HFF-Myc (cell line): ENCODE measurements around the gene CEND1.

Experiments used
- DNase-seq: peaks from one replicate; pipeline ENCODE4 v3.0.0-alpha.2; 2011; ENCODE audit warnings: low read depth; ENCODE audit errors: extremely low read depth
- H3K4me3 ChIP-seq: replicated peaks from 2 replicates; pipeline ENCODE4 v1.5.1; 2011; ENCODE audit warnings: low read depth, mild to moderate bottlenecking, control low read depth, low read length
- TF ChIP-seq, protein P1 (sequence below): IDR thresholded peaks from 2 replicates; pipeline ENCODE4 v1.5.1; 2012; ENCODE audit warnings: mild to moderate bottlenecking, low read depth, low read length, control low read depth; ENCODE audit errors: missing control alignments

Gene CEND1

DNA sequence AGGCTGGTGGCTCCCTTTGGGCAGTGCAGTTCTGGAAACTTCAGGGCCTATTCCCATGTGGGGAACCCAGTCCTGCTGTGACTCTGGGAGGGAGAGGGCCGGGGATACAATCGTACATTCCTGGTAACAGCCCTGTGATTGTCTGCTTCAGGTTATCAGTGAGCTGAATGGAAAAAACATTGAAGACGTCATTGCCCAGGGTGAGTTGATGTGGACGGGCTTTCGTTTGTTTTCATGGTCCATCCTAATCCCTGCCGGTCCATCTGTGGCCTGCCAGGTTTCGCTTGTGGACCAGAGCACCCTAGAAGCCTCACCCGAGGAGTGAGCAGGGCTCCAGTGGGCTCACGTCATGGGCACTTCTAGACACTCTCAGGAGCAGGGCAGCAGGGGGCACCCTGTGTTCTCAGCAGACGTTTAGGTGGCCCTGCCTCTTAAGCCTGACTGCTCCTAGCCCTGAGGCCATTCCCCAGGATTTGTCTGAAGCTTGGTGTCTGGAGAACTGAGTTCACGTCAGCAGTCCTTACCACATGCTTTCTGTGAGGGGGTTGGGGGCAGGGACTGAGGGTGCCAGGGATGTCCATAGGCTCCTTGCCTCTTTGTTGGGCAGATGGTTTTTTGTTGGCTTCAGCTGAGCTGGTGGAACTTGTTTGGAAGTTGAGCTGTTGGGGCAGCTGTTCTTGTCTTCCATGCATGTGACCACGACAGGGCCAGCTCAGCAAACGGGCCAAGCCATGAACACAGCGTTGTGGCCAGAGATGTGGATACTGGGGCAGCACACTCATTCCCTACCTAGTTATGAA is 21.8 kb upstream of the CEND1 start:
- DNase-seq, result no peak
- peak overlapping the region; percentile 99 for H3K4me3 ChIP-seq
- TF ChIP-seq, protein P1, sequence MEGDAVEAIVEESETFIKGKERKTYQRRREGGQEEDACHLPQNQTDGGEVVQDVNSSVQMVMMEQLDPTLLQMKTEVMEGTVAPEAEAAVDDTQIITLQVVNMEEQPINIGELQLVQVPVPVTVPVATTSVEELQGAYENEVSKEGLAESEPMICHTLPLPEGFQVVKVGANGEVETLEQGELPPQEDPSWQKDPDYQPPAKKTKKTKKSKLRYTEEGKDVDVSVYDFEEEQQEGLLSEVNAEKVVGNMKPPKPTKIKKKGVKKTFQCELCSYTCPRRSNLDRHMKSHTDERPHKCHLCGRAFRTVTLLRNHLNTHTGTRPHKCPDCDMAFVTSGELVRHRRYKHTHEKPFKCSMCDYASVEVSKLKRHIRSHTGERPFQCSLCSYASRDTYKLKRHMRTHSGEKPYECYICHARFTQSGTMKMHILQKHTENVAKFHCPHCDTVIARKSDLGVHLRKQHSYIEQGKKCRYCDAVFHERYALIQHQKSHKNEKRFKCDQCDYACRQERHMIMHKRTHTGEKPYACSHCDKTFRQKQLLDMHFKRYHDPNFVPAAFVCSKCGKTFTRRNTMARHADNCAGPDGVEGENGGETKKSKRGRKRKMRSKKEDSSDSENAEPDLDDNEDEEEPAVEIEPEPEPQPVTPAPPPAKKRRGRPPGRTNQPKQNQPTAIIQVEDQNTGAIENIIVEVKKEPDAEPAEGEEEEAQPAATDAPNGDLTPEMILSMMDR, result no peak

DNA sequence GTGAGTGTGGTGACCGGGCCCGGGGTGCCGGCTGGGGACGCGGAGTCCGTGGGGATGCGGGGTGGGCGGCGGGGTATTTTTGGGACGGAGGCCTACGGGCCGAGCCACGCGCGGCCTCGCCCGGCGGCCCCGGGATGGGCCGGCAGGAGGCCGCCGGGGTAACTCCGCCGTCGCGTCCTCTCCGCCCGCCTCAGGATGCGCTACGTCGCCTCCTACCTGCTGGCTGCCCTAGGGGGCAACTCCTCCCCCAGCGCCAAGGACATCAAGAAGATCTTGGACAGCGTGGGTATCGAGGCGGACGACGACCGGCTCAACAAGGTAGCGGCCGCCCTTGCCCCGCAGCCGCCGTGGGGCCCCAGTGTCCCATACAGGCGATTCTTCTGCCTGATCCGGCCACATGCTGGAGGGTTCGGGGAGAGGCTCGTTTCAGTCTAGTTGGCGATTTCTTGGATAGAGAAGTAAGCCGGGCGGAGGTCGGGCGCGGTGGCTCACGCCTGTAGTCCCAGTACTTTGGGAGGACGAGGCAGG is 20.2 kb upstream of the CEND1 start:
- TF ChIP-seq, protein P1, result no peak
- peak overlapping the region; percentile 99 for H3K4me3 ChIP-seq
- no peak for DNase-seq

DNA sequence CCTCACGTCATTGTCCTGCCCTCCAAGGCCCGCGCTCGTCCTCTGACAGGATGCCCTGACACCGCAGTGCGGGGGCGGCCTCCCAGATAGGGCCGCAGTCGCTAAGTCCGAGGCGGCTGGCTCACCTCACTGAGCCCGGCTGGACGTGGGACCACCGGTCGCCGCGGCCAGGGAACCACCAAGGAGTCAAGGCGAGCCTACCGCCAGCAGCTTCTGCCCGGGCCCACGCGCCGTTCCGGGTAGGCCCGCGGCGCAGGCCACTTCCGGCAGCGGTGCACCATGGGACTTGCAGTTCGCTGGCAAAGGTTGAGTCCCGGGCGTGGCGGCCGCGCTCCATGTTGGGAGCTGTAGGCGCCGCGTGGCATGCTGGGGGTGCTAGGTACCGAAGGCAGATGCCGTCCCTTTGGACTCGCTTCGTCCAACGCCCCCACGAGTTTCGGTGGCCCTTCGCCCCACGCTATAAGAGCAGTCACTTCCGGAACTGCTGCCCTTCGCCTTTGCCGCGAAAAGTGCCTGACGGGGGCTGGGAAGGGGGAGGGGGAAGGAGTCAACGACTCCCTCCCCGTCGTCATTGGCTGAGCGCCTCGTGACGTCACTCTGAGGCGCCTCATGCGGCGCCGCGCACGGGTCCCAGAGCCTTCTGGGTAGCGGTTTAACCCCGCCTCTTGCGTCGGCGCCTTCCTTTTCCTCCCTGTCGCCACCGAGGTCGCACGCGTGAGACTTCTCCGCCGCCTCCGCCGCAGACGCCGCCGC is 19.6 kb upstream of the CEND1 start, which contains the start of gene RPLP2:
RPLP2 (plus strand) TSS at position 681 of the 753 bp plus-strand sequence. CDS start 268 bp downstream, outside the sequence.
- DNase-seq, result peak; percentile 87
- TF ChIP-seq, protein P1, result no peak
- H3K4me3 ChIP-seq, result peak within 1 kb of the TSS; percentile 99

GRCh38 chr11:808427-809286 is 18.8 kb upstream of the CEND1 start:
- TF ChIP-seq, protein P1, result no peak
- H3K4me3 ChIP-seq, result peak overlapping the region; percentile 99
- no peak for DNase-seq

- TF ChIP-seq, protein P1, result no peak
- no peak for DNase-seq
- peak overlapping the region; percentile 75 for H3K4me3 ChIP-seq
These were observed 14.7 kb upstream of the CEND1 start for GRCh38 chr11:804599-804964.
